ENCODE data around the gene MICOS13.

Gene MICOS13

DNA sequence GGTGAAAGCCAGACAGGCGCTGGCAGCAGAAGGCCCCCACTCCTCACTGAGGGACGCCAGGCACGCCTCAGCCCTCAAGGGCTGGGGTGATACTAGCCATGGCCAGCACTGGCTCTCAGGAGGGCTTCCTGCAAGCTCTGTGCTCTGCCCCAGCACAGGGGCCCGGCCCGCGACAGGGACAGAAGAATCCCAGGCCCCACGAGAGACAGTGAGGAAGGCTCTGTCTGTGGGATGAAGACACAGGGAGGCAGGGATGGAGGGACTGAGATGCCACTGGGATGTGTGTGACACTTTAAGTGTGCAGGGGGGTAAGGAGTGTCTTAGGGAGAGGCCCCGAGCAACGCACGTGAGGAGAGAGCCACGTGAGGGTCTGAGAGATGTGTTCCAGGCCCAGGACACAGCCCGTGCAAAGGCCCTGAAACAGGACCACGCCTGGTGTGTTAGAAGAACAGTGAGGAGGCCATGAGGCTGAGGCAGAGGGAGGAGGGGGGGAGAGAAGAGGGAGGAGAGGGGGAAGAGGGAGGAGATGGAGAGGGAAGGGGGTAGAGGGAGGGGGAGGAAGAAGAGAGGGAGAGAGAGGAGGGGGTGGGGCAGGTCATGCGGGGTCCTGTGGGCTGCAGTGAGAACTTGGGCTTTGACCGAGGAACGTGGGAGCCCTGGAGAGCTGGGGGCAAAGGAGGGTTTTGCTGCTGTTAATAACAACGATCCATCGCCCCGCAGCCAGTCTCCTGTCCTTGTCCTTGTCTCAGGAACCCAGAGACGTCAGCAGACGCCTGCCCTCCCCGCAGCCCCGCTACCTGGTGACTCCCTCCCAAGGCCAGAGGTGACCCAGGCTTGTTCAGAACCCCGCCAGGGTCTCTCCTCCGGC is 16.9 kb upstream of the MICOS13 start:
- no peak overlapping the region for H3K4me2 ChIP-seq (ENCODE audit: low read depth, low read length)
- H3K9me2 ChIP-seq (replicated peaks; ENCODE audit: insufficient read depth, low read length) = no peaks in the 10 kb centered on the region
- peaks cover 73% of the 10 kb centered on the region for H3K79me2 ChIP-seq (ENCODE audit: low read length)
- peaks cover 36% of the 10 kb centered on the region for H3K36me3 ChIP-seq (replicated peaks; ENCODE audit: insufficient read depth, low read length)
- TF ChIP-seq EZH2phosphoT487 (IDR thresholded peaks at IDR 0.05; ENCODE audit: low read length) (no peak), EZH2 (optimal IDR thresholded peaks at IDR 0.05; ENCODE audit: low read depth, low read length) (no peak)
- TF ChIP-seq, protein P1, sequence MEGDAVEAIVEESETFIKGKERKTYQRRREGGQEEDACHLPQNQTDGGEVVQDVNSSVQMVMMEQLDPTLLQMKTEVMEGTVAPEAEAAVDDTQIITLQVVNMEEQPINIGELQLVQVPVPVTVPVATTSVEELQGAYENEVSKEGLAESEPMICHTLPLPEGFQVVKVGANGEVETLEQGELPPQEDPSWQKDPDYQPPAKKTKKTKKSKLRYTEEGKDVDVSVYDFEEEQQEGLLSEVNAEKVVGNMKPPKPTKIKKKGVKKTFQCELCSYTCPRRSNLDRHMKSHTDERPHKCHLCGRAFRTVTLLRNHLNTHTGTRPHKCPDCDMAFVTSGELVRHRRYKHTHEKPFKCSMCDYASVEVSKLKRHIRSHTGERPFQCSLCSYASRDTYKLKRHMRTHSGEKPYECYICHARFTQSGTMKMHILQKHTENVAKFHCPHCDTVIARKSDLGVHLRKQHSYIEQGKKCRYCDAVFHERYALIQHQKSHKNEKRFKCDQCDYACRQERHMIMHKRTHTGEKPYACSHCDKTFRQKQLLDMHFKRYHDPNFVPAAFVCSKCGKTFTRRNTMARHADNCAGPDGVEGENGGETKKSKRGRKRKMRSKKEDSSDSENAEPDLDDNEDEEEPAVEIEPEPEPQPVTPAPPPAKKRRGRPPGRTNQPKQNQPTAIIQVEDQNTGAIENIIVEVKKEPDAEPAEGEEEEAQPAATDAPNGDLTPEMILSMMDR (IDR thresholded peaks at IDR 0.05; ENCODE audit: low read length) = no peak
- no peaks in the 10 kb centered on the region for H3K9me3 ChIP-seq (replicated peaks; ENCODE audit: insufficient read depth, low read length)
- no peak overlapping the region for H3K27ac ChIP-seq (ENCODE audit: low read length)
- no peak overlapping the region for H3K4me3 ChIP-seq (ENCODE audit: low read length)
- no peak for DNase-seq
- H3K4me1 ChIP-seq (ENCODE audit: low read length) = peaks cover 5% of the 10 kb centered on the region; the same call in 1 of the 2 replicates
- H2AFZ ChIP-seq (ENCODE audit: low read length) = no peak overlapping the region
- H3K27me3 ChIP-seq (replicated peaks; ENCODE audit: insufficient read depth, low read length) = no peaks in the 10 kb centered on the region
- peaks cover 53% of the 10 kb centered on the region for H4K20me1 ChIP-seq (ENCODE audit: insufficient read depth, low read length)
- H3F3A ChIP-seq (ENCODE audit: insufficient read depth, low read length) = peaks cover 43% of the 10 kb centered on the region
- no peak overlapping the region for H3K9ac ChIP-seq (ENCODE audit: low read length)

- TF ChIP-seq, protein P1 (IDR thresholded peaks at IDR 0.05; ENCODE audit: low read length) = no peak
- peak; percentile 2 for DNase-seq
- no peak overlapping the region for H3K27ac ChIP-seq (ENCODE audit: low read length)
- H3K79me2 ChIP-seq (ENCODE audit: low read length) = peaks cover 81% of the 10 kb centered on the region
- peaks cover 59% of the 10 kb centered on the region for H4K20me1 ChIP-seq (ENCODE audit: insufficient read depth, low read length)
- H3K4me2 ChIP-seq (ENCODE audit: low read depth, low read length) = no peak overlapping the region
- H3K4me1 ChIP-seq (ENCODE audit: low read length) = peaks cover 11% of the 10 kb centered on the region
- no peak overlapping the region for H3K9ac ChIP-seq (ENCODE audit: low read length)
- no peak overlapping the region for H3K4me3 ChIP-seq (ENCODE audit: low read length)
- peaks cover 42% of the 10 kb centered on the region for H3K36me3 ChIP-seq (replicated peaks; ENCODE audit: insufficient read depth, low read length)
- H3K27me3 ChIP-seq (replicated peaks; ENCODE audit: insufficient read depth, low read length) = no peaks in the 10 kb centered on the region
- H3K9me3 ChIP-seq (replicated peaks; ENCODE audit: insufficient read depth, low read length) = no peaks in the 10 kb centered on the region
- H3F3A ChIP-seq (ENCODE audit: insufficient read depth, low read length) = peaks cover 46% of the 10 kb centered on the region
- H2AFZ ChIP-seq (ENCODE audit: low read length) = no peak overlapping the region
- H3K9me2 ChIP-seq (replicated peaks; ENCODE audit: insufficient read depth, low read length) = no peaks in the 10 kb centered on the region
Measured at GRCh38 chr19:5696196-5697021, 16.1 kb upstream of the MICOS13 start.

DNA sequence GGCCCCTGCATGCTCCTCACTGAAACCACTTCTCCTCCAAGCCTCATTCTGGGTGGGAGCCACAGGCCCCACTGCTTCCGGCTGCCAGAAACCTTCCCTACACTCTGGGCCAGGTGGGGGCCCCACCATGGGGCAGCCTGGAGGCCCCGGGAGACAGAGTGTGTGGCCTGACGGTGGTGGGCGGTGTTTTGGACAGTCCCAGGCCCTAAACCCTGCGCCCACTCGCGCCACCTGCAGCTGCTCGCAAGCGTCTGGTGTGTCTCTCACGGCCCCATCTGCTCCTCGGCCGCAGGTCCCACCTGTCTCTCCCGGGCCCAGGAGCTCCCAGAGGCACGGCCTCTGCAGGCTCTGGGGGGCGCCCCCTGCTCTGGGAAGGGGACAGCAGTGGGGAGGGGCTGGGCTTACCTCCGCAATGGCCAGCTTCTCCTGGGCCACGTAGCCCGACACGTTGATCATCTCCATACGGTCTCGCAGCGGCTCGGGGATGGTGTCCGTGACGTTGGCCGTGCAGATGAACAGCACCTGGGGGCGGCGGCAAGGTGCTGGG is 15.4 kb upstream of the MICOS13 start:
- H3K9me3 ChIP-seq (replicated peaks; ENCODE audit: insufficient read depth, low read length) = no peaks in the 10 kb centered on the region
- H3K9me2 ChIP-seq (replicated peaks; ENCODE audit: insufficient read depth, low read length) = no peaks in the 10 kb centered on the region
- H3K4me3 ChIP-seq (ENCODE audit: low read length) = no peak overlapping the region
- peak; percentile 4 for DNase-seq
- TF ChIP-seq EZH2phosphoT487 (IDR thresholded peaks at IDR 0.05; ENCODE audit: low read length) (no peak), EZH2 (optimal IDR thresholded peaks at IDR 0.05; ENCODE audit: low read depth, low read length) (no peak)
- TF ChIP-seq, protein P1 (IDR thresholded peaks at IDR 0.05; ENCODE audit: low read length) = no peak
- H3F3A ChIP-seq (ENCODE audit: insufficient read depth, low read length) = peaks cover 52% of the 10 kb centered on the region
- H3K27ac ChIP-seq (ENCODE audit: low read length) = no peak overlapping the region
- H4K20me1 ChIP-seq (ENCODE audit: insufficient read depth, low read length) = peaks cover 66% of the 10 kb centered on the region
- peaks cover 11% of the 10 kb centered on the region for H3K4me1 ChIP-seq (ENCODE audit: low read length)
- H2AFZ ChIP-seq (ENCODE audit: low read length) = no peak overlapping the region
- H3K79me2 ChIP-seq (ENCODE audit: low read length) = peaks cover 86% of the 10 kb centered on the region
- H3K4me2 ChIP-seq (ENCODE audit: low read depth, low read length) = no peak overlapping the region
- peaks cover 42% of the 10 kb centered on the region for H3K36me3 ChIP-seq (replicated peaks; ENCODE audit: insufficient read depth, low read length)
- H3K9ac ChIP-seq (ENCODE audit: low read length) = no peak overlapping the region
- no peaks in the 10 kb centered on the region for H3K27me3 ChIP-seq (replicated peaks; ENCODE audit: insufficient read depth, low read length)
